Measurements from ENCODE around the gene ROPN1L.

GRCh38 chr5:10503997-10504793 lies 62.5 kb downstream of the ROPN1L start:
- TF ChIP-seq CTCF (IDR thresholded peaks at IDR 0.05 in 8 of 11, conservative IDR thresholded peaks at IDR 0.05 in 3 of 11) (no peak), POLR2A (IDR thresholded peaks at IDR 0.05) (no peak)
